ENCODE measurements around the gene TAC4. TPM values are rescaled to one million over a fixed set of nuclear protein-coding genes. Genes with fewer than 3 reads are reported as not detected.
A peak's percentile ranks its signal among the peaks of the same experiment; 100 is the strongest.

Gene TAC4
- total RNA-seq, 2 donors from 2014 or later = not detected

- Mint-ChIP-seq H3K4me3 (peak overlapping the region; percentile 65), H3K9me3 (no peaks in the 10 kb centered on the region), H3K36me3 (peaks cover 29% of the 10 kb centered on the region), H3K27me3 (no peaks in the 10 kb centered on the region), H3K27ac (peak overlapping the region; percentile 75 to 82), H3K4me1 (ENCODE audit: low read depth in 2 of 2) (peaks cover 41 to 66% of the 10 kb centered on the region in 2 donors)
- ATAC-seq (peak in 1 of 2 donors; percentile 43), DNase-seq (ENCODE audit: low spot score) (no peak)
These were observed 52.5 kb downstream of the TAC4 start for GRCh38 chr17:49795372-49795771.

GRCh38 chr17:49793309-49793708, 54.6 kb downstream of the TAC4 start:
- Mint-ChIP-seq H3K4me1 (ENCODE audit: low read depth in 2 of 2) (peaks cover 46 to 73% of the 10 kb centered on the region in 2 donors), H3K9me3 (no peaks in the 10 kb centered on the region), H3K36me3 (peaks cover 31% of the 10 kb centered on the region), H3K27ac (peak overlapping the region in 1 of 2 donors; percentile 43), H3K27me3 (no peaks in the 10 kb centered on the region), H3K4me3 (no peak overlapping the region)
- DNase-seq (ENCODE audit: low spot score) (no peak), ATAC-seq (no peak)

GRCh38 chr17:49789243-49789578, 58.7 kb downstream of the TAC4 start:
- Mint-ChIP-seq H3K27ac (peak overlapping the region; percentile 92 to 95), H3K4me1 (ENCODE audit: low read depth in 2 of 2) (peaks cover 41 to 56% of the 10 kb centered on the region in 2 donors), H3K36me3 (peaks cover 20% of the 10 kb centered on the region), H3K4me3 (peak overlapping the region; percentile 91), H3K27me3 (no peaks in the 10 kb centered on the region), H3K9me3 (no peaks in the 10 kb centered on the region)
- no peak for DNase-seq (ENCODE audit: low spot score)
- ATAC-seq = no peak

DNA sequence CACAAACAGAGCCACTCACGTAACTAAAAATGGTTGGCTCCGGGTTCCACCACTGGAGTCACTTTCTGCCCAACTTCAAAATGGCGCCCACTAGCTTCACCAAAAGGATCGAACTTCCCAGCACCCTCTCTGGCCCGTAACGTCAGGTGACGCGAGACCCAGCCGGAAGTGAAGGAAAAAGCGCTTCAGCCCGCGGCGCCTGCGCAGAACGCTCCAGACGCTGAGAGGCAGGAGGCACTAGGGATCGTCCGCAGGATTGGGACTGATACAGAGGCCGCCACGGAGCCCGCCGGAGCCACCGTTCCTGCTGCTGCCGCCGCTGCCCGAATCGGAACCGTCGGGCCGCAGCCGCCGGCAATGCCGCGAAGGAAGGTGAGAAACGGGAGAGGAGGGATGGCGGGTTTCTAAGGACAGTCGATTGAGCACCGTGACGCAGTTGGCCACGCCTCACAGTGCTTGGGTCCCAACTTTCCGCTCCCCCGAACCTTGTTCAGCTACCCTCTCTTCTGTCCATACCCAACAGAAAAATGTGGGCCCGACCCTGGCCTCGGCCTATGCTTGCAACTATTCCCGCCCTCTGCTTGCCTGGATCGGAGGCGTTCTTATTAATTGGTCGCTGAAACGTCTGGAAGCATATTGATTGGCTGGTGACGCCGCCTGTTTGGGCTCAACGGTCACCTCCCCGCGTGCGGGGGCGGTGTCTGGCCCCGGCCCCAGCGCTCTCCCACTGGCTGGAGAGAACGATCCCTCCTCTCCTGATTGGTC, 59.2 kb downstream of the TAC4 start, which contains the start of gene KAT7:
Gene KAT7, plus strand, starts transcription at position 204 of the 765 bp plus-strand sequence. Its CDS starts 154 bp downstream, at position 358.
- H3K36me3 Mint-ChIP-seq = peaks cover 20% of the 10 kb centered on the region

More for the DNA sequence above, 59.2 kb downstream of the TAC4 start, which contains the start of gene KAT7:
- Mint-ChIP-seq H3K4me1 (ENCODE audit: low read depth in 2 of 2) (peaks cover 38 to 55% of the 10 kb centered on the region in 2 donors), H3K9me3 (no peaks in the 10 kb centered on the region), H3K4me3 (peak within 1 kb of the TSS; percentile 91), H3K27me3 (no peaks in the 10 kb centered on the region), H3K27ac (peak within 1 kb of the TSS; percentile 92 to 95)
- peak; percentile 100 for DNase-seq (ENCODE audit: low spot score)
- ATAC-seq = peak; percentile 97 to 98

Other genes starting within 250 kb of the TAC4 start
- 10 to 100 TPM; 59.3 to 87.7 TPM for gene SPOP, start 170.0 kb downstream of the TAC4 start, total RNA-seq
- 100 to 1,000 TPM in 1 of 2 donors, 10 to 100 TPM in 1; 90.9 to 115 TPM for gene SLC35B1, start 140.1 kb downstream of the TAC4 start, total RNA-seq
- 10 to 100 TPM; 22.4 to 36.4 TPM for gene FAM117A, start 83.9 kb downstream of the TAC4 start, total RNA-seq
- 10 to 100 TPM; 75.8 to 98.5 TPM for gene KAT7, start 59.4 kb downstream of the TAC4 start, total RNA-seq
- under 1 TPM; 0.45 to 0.71 TPM for gene DLX4, start 121.1 kb upstream of the TAC4 start, total RNA-seq
- not detected for gene DLX3, start 147.2 kb upstream of the TAC4 start, total RNA-seq
- 10 to 100 TPM; 13.7 to 13.9 TPM for gene ITGA3, start 208.0 kb upstream of the TAC4 start, total RNA-seq
- 10 to 100 TPM; 11.8 to 13.7 TPM for gene PDK2, start 247.3 kb upstream of the TAC4 start, total RNA-seq

Data from natural killer cell treated with Interleukin-12 subunit alpha and Interleukin-12 subunit beta and Interleukin-15 and Interleukin-18, amount 100 ng/mL, for 72 hours (primary cell).